ENCODE results near the gene TRNP1.

Gene TRNP1

DNA sequence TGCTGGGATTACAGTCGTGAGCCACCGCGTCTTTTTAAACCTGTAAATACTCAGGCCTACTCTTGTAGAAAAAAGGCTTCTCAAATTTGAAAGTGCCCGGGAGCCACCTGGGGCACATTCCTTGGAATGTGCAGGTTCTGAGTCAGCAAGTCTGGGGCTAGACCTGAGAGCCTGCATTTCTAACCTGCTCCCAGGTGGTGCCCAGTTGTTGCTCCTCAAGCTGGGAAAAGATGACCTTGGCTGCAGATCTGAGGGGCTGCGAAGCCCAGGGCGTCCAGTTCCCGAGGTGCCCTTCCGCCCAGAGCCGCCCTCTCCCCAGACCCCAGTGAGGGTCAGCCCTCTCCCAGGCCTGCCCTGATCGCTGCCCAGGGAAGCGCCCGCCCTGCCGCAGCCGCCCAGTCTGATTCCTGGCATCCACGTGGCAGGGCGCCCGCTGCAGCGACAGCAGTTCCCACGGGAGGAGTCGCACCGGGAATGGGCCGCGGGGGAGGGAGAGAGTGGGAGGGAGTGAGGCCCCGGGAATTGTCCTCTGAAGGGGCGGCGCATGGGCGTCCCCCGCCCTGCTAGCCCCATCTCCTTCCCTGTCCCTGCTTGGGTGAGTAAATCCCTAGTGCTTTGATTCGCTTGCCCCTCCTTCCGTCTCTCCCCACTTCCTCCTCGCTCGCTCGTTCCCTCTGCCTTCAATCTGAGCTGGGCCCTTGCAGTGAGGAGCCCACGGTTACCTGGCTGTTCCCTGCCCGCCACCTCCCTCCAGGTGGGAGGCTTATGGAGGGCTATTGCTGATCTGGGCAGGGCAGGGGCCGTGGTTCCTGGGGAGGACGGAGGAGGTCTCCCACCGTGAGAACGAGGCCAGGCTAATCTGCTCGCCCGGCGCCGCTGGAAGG is 38.0 kb downstream of the TRNP1 start:
- DNase-seq: no peak

DNA sequence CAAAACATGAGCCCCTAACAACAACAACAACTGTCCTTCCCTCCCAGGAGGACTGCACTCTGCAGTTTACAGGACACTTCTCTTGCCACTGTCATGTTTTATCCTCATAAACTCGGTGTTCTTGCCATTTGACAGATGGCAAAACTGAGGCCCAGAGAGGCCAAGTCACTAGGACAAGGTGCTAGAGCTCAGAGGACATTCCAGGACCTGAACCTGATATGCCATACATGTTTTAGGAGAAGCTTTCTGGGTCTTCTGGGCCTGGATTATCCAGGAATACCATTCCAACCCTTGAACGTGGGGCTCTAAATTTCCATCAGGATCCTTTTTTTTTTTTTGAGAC is 38.6 kb downstream of the TRNP1 start:
- DNase-seq: no peak

DNA sequence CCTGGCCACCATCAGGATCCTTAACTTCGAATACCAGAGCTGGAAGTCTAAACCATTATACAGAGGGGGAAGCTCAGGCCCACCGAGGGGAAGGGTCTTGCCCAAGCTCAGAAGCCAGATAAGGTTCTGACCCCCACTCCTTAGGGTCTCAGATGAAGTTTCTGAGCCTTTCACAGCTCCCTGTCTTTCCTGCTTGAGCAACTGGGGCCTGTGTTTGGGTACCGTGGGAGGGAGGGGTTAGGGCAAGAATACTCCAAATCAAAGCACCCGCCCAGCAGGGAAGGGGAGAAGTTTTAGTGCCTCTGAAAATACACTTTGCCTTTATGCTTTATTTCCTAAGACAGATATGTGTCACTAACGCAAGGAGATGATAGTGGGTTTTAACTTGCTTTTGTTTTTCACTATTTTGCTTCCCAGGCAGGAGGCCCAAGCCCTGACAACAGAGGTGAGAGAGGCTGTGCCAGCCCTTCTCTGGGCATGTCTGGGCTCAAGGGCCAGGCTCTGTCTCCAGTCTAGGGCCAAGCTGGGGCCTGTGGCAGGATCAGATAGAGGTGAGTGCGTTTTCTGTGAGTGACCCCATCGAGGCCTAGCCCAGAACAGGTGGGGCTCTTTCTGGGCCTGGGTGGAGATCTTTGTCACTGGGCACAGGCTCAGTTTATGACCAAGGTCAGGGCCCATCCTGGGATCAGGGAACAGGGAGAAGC is 39.7 kb downstream of the TRNP1 start:
- DNase-seq: no peak

DNA sequence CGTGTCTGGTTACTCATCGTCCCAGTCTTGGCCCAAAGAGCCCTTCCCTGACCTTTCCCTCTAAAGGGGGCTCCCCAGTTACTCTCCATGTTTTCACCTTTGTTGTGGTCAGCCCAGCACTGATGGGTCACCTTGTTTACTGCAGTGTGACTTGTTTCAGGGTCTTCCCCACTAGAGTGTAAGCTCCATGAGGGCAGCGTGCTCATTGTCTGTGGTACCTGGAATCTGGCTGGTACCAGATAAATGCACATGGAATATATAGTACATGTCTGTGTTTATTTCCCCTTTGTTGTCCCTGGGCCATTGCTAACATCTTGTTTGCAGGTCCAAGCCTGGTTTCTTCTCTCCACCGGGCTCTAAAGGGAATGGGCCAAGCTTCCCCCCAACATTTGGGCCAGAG is 41.9 kb downstream of the TRNP1 start:
- no peak for DNase-seq

DNA sequence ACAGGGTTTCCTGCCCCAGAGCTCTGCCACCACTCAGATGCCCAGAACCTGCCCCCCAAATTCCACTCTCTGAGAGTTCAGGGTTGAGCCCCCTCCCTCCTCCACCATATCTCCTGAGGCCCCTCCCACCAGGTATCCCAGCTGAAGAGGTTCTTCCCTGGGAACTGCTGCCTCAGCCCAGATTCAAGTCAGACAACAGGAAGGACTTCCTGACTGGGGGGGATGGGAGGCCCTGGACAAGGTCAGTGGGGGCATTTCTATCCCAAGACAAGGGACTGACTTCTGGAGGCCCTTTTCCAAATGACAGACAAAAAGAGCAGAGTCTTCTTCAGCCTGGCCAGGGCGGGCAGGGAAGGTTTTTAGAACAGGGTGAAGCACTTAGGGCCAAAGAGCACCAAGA is 43.2 kb downstream of the TRNP1 start:
- no peak for DNase-seq

DNA sequence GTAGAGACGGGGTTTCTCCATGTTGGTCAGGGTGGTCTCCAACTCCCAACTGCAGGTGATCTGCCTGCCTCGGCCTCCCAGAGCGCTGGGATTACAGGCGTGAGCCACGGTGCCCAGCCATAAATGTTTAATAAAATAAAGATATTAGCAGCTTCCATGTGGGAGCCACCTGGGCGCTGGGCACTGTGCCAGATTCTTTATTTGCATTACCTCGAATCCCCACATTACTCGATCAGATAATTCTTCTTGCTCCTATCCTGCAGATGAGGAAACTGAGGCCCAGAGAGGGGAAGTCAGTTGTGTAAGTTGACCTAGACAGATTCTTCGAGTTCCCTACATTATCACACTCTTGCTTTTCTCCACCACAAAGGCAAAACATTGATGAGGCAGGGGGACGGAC is 44.0 kb downstream of the TRNP1 start:
- no peak for DNase-seq

DNA sequence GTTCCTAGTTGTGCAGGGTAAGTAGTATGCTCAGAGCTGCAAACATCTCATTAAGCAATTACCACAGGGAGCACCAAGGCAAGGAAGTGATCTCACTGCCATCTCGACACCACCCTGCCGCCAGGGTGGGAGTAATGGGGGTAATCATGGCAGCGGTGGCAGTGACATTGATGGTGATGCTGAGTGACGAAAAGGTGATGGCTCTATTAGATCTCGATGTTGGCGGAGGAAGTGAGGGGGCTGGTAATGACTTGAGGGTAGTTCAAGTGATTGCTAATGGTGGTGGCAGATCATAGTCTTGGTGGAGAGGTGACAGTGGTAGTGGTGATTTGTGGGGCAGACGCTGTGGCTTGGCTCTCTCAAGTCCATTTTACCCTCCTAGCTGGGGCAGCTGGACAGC is 44.5 kb downstream of the TRNP1 start:
- DNase-seq: no peak

DNA sequence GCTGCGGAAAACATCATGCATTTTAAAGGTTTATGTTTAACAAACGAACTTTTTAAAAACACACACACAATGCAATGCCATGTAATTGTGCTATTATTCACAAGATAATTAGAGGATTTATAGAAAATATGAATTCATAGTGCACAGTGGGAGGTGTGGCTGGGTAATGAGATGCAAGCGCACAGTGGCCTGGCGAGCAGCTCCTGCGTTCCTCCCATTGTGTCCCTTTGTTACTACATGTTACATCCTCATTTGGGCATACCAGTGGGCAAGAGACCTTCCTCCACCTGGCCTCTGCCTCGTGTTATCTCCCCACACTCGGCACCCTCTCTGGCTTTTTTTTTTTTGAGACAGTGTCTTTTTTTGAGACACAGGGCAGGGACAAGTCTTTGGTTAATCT is 49.2 kb downstream of the TRNP1 start:
- no peak for DNase-seq

DNA sequence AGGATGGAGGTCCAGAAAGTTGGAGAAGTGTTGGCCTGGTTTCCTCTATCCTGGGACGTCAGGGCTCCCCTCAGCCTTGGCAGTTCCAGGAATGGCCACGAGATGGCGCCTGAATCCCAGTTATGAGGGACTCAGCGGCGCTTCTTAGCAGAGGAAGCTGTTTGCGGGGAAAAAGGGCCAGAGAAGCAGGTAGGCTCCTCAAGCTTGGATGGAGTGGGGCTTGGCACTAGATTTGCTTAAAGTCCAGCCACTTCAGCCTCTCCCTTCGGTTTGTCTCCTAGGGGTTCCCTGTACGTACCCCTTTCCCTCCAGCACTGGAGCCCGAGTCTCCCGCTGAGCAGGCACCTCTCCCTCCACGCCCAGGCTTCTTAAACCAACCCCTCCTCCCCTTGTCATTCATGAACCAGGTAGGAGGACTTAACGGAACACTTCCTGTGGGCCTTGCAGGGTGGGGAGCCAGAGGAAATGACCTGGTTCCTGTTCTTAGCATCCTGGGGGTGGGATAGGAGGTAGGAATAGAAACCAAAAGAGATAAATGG is 51.2 kb downstream of the TRNP1 start:
- DNase-seq: peak; percentile 92

DNA sequence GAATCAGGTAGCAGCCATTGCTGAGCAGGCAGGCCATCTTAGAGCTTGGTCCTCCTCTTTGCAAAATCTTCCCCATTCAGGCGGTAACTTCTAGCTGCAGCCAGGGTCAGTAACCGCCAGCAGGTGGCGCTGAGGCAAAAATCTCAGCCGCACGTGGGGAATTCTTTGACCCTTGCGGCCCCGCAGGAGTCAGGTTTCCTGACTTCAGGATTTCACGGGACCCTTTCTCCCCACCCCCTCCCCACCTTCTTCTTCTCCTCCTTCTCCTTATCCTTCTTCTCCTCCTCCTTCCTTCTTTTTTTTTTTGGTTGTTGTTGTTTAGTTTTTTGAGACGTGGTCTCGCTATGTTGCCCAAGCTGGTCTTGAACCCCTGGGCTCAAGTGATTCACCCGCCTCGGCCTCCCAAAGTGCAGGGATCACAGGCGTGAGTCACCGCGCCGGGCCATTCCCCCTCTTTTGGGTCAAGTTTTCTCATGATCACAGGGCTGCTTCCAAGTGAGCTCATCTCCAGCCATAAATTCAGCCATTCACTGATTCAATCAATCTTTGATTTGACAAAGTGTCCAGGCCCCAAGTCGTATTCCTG is 52.6 kb downstream of the TRNP1 start:
- DNase-seq: peak; percentile 69

DNA sequence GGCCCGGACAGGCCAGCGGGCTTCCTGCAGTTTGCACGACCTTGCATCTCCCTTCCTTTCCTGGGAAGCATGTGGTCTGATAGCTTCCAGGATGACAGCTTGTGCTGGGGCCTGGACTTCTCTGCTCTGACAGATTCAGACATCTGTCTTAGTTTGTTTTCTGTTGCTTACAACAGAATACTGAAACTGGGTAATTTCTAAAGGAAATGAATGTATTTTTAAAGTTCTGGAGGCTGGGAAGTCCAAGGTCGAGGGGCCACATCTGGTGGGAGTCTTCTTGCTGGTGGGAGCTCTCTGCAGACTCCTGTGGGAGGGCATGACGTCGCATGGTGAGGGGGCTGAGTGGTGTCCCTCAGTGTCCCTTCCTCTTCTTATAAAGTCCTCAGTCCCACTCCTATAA is 54.4 kb downstream of the TRNP1 start:
- DNase-seq: no peak

DNA sequence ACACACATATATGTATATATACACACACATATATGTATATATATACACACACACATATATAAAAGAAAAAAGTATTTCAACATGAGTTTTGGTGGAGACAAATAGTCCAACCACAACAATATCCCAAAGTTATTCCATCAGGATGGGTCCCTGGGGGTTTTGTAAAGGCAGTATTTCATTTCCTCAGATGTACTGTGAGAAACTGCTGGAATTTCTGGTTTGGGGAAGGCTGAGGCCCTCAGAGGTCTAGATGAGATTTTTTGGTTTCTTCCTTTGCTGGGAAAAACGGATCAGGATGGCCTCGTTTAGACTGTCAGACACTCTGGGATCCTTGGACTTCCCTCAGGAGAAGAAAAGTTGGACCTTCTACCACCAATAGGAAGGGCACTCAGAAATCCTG is 55.6 kb downstream of the TRNP1 start:
- no peak for DNase-seq

DNA sequence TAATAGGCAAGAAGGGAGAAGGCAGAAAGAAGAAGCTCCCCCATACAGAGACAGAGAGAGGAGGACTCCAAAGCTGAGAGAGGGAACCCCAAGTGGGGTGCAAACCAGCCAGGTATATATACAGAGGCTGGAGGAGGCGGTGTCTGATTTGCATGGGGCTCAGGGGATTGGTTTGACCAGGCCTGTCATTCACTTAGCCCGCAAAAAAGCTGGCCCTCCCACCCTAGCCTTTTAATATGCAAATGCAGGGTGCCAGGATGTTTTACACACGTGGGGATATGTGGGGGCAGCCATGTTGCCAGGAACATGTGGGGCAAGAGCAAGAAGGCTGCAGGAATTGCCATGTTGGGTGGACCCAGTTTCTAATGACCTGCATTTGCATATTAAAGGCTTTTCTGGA is 56.1 kb downstream of the TRNP1 start:
- DNase-seq: peak; percentile 39
